ENCODE measurements around the gene ZNF280B.
"Not testable (repeated sequence)": the region's sequence is repeated elsewhere in the genome, so short reads cannot be mapped to it uniquely, and the experiment has no call there.

ZNF280B gene

GRCh38 chr22:22462813-22463567, 45.6 kb downstream of the ZNF280B start:
- DNase-seq = no peak

- no peak for DNase-seq
Observed at GRCh38 chr22:22461583-22461982, 47.0 kb downstream of the ZNF280B start.

- DNase-seq = no peak
Observed at GRCh38 chr22:22461111-22461510, 47.4 kb downstream of the ZNF280B start.

- DNase-seq = no peak
Observed at GRCh38 chr22:22460635-22461034, 47.9 kb downstream of the ZNF280B start.

- DNase-seq = no peak
Observed at GRCh38 chr22:22460060-22460459, 48.5 kb downstream of the ZNF280B start.

- DNase-seq = no peak
Observed at GRCh38 chr22:22458896-22459588, 49.5 kb downstream of the ZNF280B start.

- DNase-seq = no peak
Observed at GRCh38 chr22:22458387-22458786, 50.2 kb downstream of the ZNF280B start.

GRCh38 chr22:22454997-22455396, 53.5 kb downstream of the ZNF280B start:
- no peak for DNase-seq

GRCh38 chr22:22452996-22453686, 55.4 kb downstream of the ZNF280B start:
- no peak for DNase-seq

GRCh38 chr22:22452211-22452610, 56.3 kb downstream of the ZNF280B start:
- no peak for DNase-seq

GRCh38 chr22:22450343-22450839, 58.2 kb downstream of the ZNF280B start:
- no peak for DNase-seq

GRCh38 chr22:22449819-22450218, 58.7 kb downstream of the ZNF280B start:
- DNase-seq = no peak

GRCh38 chr22:22446517-22446916, 62.0 kb downstream of the ZNF280B start:
- DNase-seq = no peak

GRCh38 chr22:22444007-22444589, 64.4 kb downstream of the ZNF280B start:
- not testable (repeated sequence) for DNase-seq

- no peak for DNase-seq
Observed at GRCh38 chr22:22442928-22443709, 65.4 kb downstream of the ZNF280B start.

GRCh38 chr22:22441626-22442025, 66.9 kb downstream of the ZNF280B start:
- DNase-seq = not testable (repeated sequence)

- DNase-seq = no peak
Observed at GRCh38 chr22:22440188-22440587, 68.4 kb downstream of the ZNF280B start.

Data from stimulated activated CD4-positive, alpha-beta T cell treated with anti-CD3 and anti-CD28 coated beads, Interleukin-12 subunit alpha, Interleukin-12 subunit beta, amount 100 ng/mL, for 4 hours (primary cell).